SW480 (cell line): ENCODE results near the gene NRP2.

ENCODE experiments used
- DNase-seq: peaks from one replicate; pipeline ENCODE4 v3.0.0-alpha.2; 2016; ENCODE audit warnings: low spot score

The NRP2 gene

DNA sequence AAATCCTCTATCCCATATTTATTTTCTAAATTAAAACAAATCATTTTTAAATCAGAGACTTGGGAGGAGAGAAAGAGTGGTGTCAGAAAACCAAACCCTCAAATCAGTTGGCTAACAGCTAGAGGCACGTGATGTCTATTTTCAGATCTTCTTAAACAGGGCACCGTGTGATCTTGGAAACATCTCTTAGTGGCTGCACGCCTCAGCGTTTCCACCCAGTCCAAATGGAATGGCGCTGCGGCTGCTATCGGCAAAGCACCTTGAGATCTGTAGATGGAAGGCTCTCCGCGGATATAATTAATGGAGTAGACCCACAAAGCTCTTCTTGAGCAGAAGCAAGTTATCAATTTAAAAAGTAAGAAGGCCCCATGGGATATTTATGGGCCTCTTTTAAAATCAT, 50.0 kb downstream of the NRP2 start:
- DNase-seq, result no peak

DNA sequence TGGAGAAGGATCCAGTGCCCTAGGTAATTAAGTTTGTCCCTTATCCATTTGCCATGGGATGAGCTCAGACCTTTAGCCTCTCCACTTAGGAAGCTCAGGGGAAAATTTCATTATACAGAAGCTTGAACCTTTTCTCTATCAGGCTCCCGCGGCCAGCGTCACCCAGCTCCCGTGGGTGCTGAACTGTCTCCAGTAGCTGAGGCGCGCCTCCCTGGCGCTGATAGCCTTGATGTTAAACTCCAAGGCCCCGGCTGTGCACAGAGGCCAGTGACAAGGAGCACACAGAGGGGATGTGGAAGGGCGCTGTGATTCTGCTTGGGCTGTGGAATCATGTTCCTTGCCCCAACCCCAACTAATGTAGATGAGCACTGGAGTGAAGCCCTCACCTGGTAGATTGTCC, 50.8 kb downstream of the NRP2 start:
- no peak for DNase-seq

DNA sequence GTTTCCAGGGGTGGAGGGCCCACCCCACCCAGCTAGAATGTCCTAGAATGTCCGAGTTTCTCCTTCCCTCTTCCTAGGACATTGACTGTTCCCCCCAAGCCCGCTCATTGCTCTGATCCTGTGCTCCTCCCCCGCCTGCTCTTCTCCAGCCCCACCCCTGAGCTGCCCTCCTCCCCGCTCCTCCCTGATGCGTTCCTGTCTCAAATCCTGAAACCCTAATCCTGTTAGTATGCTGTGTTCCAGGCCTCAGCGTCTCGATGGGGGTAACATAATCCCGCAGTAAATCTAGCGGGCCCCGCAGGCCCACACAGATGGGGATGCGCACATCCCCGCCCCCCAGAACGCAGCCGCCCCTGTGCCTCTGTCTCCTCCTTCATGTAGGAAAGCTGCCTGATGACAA, 51.3 kb downstream of the NRP2 start:
- DNase-seq, result no peak

DNA sequence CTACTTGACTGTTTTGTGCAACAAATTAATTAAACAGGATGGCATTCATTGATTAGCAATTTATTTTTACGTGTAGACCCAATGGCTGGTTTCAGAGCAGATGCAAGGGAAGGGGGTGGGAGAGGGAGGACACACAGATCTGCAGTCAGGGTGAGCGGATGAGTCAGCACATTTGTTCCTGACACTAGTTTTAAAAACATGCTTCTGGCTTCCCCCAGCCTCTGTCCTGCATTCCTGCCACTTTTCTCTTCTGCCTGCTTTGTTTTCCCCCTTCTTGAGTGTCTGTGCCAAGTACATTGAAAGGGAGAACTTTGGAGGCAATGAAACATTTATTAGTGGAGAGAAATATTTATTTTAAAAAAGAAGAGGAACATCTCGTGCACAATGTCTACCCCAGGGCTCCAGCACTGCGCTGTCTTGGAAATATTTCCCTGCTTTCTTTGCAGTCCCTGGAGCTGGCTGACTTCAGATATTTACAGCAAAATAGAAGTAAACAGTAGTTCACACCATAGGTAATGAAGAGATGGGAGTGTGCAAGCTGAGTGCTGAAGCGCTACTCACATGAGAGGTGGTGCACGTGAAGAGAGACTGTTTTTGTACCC, 52.2 kb downstream of the NRP2 start:
- DNase-seq, result no peak

DNA sequence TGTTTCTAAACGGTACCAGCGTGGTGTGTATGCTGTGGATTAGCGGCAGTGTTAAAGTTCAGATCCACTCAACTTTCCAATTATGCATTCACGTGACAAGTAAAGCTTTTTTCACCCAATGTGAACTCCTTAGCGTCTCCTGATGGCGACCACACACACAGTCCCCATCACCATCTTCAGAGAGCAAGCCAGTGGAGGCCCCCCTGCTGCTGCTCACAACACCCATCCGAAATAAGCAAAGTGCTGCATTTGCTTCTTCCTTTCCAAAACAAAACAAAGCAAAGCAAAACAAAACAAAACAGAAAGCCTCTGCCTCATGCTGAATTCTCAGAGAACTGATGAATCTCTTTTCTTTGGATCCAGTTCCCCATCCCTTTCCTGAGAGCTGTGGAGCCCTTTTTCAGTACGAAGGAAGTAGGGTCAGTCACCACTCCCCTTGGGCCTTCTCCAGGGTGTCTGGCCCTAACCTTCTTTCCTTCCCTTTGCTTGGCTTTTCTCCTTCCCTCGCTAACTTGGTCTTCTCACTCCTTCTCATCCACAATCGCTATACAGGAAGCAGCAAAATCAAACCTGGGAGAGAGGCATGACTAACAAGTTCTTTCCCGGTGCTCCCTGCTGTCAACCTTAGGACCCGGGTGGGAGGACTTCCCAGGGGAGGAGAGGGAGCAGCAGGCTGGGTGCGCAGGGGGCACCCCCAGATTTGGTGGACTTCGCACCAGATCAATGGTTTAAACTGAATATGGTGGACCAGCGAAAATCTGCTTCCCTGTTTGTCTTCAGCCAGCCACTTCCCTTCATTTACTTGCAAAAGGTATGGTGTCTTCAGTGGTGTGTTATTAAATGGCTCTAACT, 56.0 kb downstream of the NRP2 start:
- DNase-seq, result no peak

DNA sequence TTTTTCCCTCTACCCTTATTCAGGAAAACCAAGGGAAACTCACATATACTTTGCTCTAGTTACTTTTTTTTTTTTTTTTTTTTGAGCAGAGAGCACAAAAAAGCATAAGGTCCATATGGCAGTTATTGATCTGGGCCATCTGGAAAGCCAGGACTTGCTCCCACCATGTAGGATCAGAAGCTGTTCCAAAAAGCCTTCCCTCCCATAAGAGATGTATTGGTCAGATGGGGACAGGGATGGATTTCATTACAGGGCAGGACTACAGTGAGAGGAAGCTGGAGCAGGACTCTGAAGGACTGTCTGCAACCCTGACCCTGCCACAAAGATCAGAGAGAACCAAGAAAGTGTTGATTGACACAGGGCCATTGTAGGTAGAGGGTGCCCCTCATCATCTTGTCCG, 57.3 kb downstream of the NRP2 start:
- no peak for DNase-seq

DNA sequence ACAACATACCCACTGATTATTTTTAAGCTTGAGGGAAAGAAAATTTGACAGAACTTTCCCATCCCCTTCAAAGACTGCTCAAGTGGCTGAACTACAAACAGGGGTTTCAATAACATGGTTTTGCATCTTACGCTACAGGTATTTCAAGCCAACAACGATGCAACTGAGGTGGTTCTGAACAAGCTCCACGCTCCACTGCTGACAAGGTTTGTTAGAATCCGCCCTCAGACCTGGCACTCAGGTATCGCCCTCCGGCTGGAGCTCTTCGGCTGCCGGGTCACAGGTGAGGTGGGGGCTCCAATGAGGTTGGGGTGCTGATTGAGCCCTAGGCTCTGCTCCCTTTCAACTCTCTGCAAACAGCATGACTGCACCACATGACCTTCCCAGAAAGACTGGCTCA, 58.1 kb downstream of the NRP2 start:
- DNase-seq, result no peak

DNA sequence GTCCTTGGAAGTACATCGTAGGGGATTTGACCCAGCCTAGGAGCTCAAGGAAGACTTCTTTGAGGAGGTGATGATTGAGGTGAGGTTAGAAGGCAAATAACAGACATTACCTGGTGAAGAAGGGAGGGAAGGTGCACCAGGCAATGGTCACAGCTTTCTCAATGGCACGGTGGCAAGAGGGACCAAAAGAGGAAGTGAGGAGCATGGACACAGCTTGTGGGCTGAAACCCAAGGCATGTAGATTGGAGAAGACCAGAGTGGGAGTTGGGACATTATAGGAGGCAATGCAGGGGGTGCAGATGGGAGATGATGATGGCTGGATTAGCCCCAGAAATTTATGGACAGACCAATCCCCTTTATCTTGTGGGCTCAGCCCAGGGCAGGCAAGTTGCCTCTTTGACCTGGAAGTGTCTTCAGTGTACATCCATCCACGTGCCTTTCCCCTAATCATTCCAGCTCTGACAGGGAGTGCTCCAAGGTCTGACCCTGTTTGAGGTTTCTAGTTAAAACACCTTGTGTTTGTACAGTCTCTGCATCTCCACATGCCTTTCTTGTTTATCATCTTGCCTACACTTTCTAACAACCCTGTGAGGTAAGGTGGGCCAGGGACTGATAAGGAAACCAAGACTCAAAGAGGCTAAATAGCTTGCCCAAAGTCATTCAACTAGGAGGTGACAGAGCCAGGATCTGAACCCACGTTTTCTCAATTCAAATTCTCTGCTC, 59.1 kb downstream of the NRP2 start:
- DNase-seq, result no peak

DNA sequence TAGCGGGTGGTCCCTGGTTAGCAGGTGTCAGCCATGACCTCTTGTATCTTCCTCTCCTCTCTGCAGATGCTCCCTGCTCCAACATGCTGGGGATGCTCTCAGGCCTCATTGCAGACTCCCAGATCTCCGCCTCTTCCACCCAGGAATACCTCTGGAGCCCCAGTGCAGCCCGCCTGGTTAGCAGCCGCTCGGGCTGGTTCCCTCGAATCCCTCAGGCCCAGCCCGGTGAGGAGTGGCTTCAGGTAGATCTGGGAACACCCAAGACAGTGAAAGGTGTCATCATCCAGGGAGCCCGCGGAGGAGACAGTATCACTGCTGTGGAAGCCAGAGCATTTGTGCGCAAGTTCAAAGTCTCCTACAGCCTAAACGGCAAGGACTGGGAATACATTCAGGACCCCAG, 60.8 kb downstream of the NRP2 start:
- no peak for DNase-seq

DNA sequence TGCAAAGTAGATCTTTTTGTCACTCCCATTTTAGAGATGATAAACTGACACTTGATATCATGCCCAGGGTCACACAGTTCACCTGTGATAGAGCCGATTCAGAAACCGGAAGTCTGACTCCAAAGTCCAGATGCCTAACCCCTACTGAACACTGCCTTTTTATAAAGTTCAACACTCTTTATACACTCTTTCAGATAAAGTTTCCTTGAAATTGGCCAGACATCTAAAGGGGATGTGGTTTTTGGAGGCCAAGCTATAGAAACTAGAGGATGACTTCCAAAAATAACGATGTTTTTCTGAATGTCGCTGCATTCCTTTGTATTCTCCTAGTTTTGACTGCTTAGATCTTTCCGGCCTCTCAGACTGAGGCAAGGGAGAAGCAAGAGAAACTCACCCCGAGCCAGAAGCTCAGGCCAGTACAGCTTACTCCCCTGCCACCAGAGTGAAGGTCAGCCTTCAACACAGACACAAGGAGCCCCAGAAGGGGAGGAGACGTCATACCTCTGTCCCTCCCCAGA, 61.8 kb downstream of the NRP2 start:
- no peak for DNase-seq

DNA sequence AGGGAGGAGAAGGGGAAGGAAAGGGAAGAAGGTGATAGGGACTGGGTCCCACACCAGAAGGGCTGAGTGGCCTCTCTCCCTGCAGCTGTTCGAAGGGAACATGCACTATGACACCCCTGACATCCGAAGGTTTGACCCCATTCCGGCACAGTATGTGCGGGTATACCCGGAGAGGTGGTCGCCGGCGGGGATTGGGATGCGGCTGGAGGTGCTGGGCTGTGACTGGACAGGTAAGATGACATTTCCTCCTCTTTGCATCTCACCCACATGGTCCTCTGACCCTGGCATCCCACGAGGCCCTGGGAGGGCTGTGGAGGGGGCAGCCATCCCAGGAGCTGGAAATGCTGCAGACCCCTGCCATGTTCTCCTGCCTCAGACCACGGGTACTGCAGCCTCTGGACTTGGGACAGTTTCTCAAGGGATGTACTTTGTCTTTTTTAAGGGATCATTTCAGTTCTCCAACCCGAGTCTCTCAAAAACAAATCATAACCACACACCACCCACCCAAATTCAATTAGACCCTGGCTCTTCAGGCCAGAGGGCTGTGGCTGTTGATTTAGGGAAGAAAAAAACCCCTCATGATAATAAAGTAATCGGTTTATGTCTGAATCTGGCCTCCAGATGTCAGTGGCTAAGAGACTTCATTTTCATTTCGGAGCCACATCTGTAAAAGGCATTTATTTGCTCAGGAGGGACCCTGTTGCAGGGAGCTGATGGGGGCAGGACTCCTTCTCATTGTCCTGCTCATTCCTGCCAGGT, 63.5 kb downstream of the NRP2 start:
- DNase-seq, result no peak

DNA sequence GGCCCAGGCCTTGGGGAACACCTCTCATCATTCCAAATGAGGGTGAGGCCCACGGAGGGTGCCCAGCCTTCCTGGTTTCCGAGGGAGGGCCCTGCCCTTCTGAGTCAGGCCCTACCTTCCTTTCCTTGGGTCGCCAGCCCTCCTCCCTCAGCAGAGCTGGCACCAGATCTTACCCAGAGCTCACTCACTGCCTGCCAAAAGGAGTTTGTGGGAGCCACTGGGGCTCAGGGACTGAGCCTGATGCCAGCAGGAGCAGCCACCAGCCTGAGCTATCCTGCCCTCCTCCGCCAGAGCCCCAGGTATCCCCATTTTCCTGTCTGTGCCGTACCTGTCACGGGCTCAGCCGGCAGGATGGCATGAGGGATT, 64.1 kb downstream of the NRP2 start:
- DNase-seq, result peak; percentile 60

DNA sequence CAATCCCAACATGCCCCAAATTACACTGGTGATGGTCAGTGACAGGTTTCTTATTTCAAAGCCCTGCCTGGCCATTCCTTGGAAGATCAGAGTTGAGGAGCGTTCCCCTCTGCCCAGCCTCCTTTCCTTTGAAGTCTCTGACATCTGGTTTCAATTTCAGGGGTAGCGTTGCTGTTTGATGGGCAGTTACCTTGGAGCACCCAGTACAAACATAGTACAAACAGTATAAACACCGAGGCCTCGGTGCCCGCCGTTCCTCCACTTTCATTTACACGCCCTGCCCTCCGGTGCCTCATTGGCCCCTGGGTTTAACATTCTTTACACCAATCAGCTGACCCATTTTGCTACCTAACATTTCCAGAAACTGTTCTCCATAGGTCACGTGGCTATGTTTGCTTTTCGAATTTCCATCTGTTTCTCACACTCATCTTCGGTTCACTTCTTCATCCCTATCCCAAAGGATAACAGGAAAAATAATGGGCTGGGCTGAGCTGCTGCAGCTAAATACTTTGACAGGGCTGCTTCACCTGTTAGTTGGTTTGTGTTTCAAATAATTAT, 65.6 kb downstream of the NRP2 start:
- peak; percentile 90 for DNase-seq

DNA sequence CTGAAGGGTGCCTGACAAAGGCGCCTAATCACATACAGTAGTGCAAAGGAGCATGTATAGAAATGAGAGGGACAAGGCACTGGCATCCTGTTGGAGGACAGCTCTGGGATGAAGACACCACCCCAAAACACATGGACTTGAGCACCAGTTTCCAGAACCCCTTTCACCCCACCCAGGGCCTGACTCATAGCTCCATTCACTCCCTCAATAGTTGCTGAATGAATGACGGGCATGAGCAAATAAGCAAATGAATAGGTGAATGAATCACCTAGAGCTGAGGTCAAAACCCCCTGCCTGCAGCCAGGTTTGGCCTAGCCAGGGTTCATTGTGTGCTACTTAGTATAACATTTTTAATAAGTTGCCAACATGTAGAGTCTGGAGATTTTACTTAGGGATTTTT, 66.3 kb downstream of the NRP2 start:
- DNase-seq, result peak; percentile 82

DNA sequence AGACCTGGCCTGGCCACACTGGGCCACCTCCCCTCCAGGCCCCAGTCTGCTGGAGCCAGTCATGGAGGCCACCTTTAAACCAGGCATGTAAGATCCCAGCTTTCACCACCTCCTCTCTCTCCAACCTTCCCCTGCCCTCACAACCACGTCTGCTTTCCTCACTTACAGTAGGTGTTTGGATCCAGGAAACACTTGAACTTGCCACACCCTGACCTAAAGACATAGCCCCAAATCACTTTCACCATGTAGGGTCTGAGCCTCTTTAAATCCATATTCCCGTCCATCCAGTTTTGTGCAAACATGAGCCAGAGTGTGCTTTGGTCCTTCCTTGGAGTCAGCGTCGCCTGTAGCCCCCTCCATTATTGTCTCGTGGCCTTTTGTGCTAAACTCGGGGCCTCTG, 66.8 kb downstream of the NRP2 start:
- no peak for DNase-seq

DNA sequence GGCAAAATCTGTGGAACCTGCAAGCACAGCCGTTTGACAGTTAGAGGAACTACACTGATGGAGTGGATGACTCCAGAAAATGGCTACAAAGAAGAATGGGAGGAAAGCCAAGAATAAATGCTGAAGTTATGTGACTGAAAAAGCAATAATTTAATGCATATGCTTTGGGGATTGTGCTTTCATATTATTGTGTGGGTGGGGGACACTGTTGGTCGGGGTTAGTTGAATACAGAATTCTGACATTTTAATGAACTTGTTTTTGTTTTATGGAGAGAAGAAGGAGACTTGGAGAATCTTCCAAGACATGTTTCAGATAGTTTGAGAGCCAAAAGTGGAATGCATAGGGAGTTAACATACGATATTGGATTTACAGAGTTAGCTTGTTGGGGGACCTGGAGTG, 68.5 kb downstream of the NRP2 start:
- no peak for DNase-seq

DNA sequence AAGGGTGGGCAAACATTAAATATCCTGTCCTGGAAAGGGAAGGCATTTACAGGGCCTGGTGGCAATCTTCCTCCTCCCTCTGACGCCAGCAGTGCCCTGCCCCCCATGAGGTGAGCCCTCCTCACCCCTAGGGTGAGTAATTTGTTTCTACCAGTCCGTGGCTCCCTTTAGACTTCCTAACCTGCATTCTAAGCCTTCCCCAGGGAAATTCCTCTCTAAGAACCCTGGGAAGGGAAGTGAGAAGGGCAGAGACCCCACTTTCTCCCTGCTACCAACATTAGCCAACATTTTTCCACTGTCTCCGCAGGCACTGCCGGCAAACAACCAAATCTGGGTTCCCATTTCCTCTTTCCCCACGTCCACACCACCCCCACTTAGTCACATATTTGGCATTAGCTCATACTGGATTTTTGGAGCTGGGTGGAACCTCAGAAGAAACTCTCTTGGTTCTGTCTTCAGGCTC, 69.3 kb downstream of the NRP2 start:
- no peak for DNase-seq

DNA sequence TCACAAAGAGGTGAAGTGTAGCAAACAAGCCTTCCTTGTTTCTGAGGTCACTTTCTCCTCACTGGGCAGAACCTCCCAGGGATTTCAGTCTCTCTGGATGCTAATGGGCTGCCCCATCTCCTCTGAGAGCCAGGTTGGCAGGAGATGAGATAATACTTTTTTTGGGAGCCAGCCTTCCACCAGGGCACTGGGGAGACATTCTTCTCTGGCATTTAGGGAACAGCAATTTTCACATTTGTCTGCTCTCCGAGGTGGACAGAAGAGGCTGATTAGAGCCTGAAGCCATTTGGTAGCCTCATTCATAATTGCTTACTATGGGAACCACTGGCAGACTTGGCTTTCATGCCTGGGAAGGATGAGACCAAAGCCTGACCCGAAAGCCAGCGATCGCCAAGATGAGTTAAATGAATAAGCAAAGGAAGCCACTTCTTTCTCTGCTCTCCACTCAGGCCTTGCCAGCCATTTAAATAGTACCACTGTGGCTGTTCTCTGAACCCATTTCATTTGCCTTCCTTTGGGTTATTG, 70.1 kb downstream of the NRP2 start:
- DNase-seq, result no peak

DNA sequence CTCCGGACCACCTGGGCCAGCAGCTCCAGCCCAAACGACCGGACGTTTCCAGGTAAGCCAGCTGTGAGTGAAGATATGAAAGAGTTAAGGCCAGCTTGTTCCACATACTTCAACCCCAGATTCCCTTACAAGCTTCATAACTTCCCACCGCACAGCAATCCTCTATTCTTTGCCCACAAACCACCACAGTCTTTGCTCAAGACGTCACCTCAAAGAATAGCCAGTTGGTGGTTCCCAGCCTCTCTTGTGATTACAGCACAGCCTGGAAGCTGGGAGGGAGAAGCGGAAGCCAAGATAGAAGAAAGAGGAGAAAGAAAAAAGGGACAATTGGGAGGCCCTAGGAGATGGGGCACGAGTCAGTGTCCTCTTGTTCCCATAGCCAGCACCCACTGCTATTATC, 70.6 kb downstream of the NRP2 start:
- peak; percentile 86 for DNase-seq

DNA sequence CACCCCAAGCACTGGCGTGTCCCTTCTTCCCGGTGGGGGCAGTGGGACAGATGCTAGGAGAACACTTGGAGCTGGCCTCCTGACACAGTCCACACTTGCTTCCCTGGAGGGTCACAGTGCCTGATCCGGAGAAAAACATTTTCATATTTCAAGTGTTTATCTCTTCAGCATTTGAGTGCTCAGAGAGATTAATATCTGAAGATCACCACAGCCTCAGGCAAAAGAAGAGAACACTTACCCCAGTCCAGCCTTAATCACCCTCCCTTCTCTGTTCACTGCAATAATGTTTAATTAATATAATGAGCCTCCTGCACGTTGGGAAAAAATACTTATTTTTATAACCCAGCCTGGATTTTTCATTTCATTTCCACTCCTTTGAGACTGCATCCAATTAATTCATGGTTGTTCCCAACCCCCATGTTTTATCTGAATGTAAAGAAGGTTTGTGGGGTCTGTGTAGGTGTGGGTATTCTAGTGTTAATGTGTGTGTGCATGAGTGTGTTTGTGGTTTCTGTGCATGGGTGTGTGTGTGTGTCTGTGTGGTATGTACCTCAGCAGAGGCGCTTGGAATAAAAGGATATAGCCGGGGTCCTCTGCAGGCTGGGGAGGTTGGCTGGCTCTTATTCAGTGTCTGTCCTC, 72.1 kb downstream of the NRP2 start:
- no peak for DNase-seq

DNA sequence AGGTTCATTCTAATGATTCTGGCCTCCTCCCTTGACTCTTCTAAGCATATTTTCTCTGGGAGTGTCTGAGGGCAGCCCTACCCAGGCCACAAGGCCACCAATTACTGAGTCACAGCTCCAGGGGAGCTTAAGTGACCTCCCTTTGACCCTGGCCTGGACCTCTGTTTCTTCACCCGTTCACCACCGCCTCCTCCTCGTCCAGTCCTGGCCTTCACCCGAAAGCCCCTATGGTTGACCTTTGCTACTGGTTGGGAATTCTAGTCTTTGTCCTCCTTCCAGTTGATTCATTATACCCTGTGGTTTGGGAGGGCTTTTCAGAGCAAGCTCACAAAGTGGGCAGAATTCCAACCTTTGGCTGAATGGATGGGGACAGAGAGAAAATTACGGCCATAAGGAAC, 72.6 kb downstream of the NRP2 start:
- DNase-seq, result peak; percentile 95
